ENCODE measurements around the gene ERBIN.
"Not testable (repeated sequence)": the region's sequence is repeated elsewhere in the genome, so short reads cannot be mapped to it uniquely, and the experiment has no call there.

The ERBIN gene

GRCh38 chr5:65955746-65956145 lies 29.4 kb downstream of the ERBIN start:
- H2BK5ac ChIP-seq (ENCODE audit: low read depth, low read length, poor library complexity): no peak overlapping the region
- H3K79me1 ChIP-seq (ENCODE audit: low read length): no peaks in the 10 kb centered on the region
- H3K27ac ChIP-seq (ENCODE audit: low read depth, low read length): no peak overlapping the region
- no peak overlapping the region for H3K14ac ChIP-seq (ENCODE audit: low read length)
- H2AK5ac ChIP-seq (ENCODE audit: low read length): no peak overlapping the region
- DNase-seq: peak in 1 of 2 donors; percentile 27
- H4K8ac ChIP-seq (ENCODE audit: low read depth, low read length): no peak overlapping the region
- no peak overlapping the region for H3K9ac ChIP-seq (ENCODE audit: low read length)
- H3K4me1 ChIP-seq (ENCODE audit: control insufficient read depth in 1 of 2, insufficient read depth in 2 of 2, low read length in 2 of 2): no peaks in the 10 kb centered on the region
- H3K4me3 ChIP-seq (ENCODE audit: low read depth, low read length): no peak overlapping the region
- H2BK12ac ChIP-seq (ENCODE audit: low read length): no peak overlapping the region
- no peak overlapping the region for H3K4ac ChIP-seq (ENCODE audit: low read depth, low read length)
- H3K23ac ChIP-seq (ENCODE audit: low read length): no peak overlapping the region
- no peaks in the 10 kb centered on the region for H3K27me3 ChIP-seq (ENCODE audit: insufficient read depth, low read length)
- no peak overlapping the region for H4K91ac ChIP-seq (ENCODE audit: low read depth, low read length)
- H2AFZ ChIP-seq (ENCODE audit: insufficient read depth, low read length, poor library complexity): no peak overlapping the region
- no peak overlapping the region for H3K4me2 ChIP-seq (ENCODE audit: low read length)
- H3K79me2 ChIP-seq (ENCODE audit: control insufficient read depth, insufficient read depth, low read length, poor library complexity): peaks cover 3% of the 10 kb centered on the region
- H3K9me3 ChIP-seq (ENCODE audit: insufficient read depth, low read depth, low read length): no peaks in the 10 kb centered on the region
- H2BK120ac ChIP-seq (ENCODE audit: insufficient read depth, low read length, poor library complexity): no peak overlapping the region
- H3K36me3 ChIP-seq (ENCODE audit: control insufficient read depth in 1 of 2, insufficient read depth in 2 of 2, low read length in 2 of 2): peaks cover 0 to 5% of the 10 kb centered on the region in 2 experiments
- H3K18ac ChIP-seq (ENCODE audit: low read length): no peak overlapping the region
- H4K12ac ChIP-seq (ENCODE audit: low read depth, low read length): no peak overlapping the region
- no CpG with 5 or more reads among the region's 3 CpGs for WGBS (ENCODE audit: extremely low coverage, insufficient coverage, insufficient read length)

DNA sequence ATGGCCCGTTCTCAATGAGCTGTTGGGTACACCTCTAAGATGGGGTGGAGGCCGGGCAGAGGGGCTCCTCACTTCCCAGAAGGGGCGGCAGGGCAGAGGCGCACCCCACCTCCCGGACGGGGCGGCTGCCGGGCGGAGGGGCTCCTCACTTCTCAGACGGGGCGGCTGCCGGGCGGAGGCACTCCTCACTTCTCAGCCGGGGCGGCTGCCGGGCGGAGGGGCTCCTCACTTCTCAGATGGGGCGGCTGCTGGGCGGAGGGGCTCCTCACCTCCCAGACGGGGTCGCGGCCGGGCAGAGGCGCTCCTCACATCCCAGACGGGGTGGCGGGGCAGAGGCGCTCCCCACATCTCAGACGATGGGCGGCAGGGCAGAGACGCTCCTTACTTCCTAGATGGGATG lies 31.3 kb downstream of the ERBIN start:
- not testable (repeated sequence) for H3K79me1 ChIP-seq (ENCODE audit: low read length); H3K27ac ChIP-seq (ENCODE audit: low read depth, low read length); H3K4me1 ChIP-seq (ENCODE audit: control insufficient read depth in 1 of 2, insufficient read depth in 2 of 2, low read length in 2 of 2); H3K27me3 ChIP-seq (ENCODE audit: insufficient read depth, low read length); H2AFZ ChIP-seq (ENCODE audit: insufficient read depth, low read length, poor library complexity); H3K9ac ChIP-seq (ENCODE audit: low read length); H2AK5ac ChIP-seq (ENCODE audit: low read length); DNase-seq; H3K14ac ChIP-seq (ENCODE audit: low read length); H3K23ac ChIP-seq (ENCODE audit: low read length); H3K18ac ChIP-seq (ENCODE audit: low read length); H2BK120ac ChIP-seq (ENCODE audit: insufficient read depth, low read length, poor library complexity); H2BK5ac ChIP-seq (ENCODE audit: low read depth, low read length, poor library complexity); H4K8ac ChIP-seq (ENCODE audit: low read depth, low read length); H3K36me3 ChIP-seq (ENCODE audit: control insufficient read depth in 1 of 2, insufficient read depth in 2 of 2, low read length in 2 of 2); H3K79me2 ChIP-seq (ENCODE audit: control insufficient read depth, insufficient read depth, low read length, poor library complexity); H4K91ac ChIP-seq (ENCODE audit: low read depth, low read length); H3K9me3 ChIP-seq (ENCODE audit: insufficient read depth, low read depth, low read length); H2BK12ac ChIP-seq (ENCODE audit: low read length); H4K12ac ChIP-seq (ENCODE audit: low read depth, low read length); H3K4me3 ChIP-seq (ENCODE audit: low read depth, low read length); H3K4me2 ChIP-seq (ENCODE audit: low read length)
- H3K4ac ChIP-seq (ENCODE audit: low read depth, low read length): peak overlapping the region; percentile 55
- WGBS (ENCODE audit: extremely low coverage, insufficient coverage, insufficient read length): no CpG with 5 or more reads among the region's 30 CpGs

DNA sequence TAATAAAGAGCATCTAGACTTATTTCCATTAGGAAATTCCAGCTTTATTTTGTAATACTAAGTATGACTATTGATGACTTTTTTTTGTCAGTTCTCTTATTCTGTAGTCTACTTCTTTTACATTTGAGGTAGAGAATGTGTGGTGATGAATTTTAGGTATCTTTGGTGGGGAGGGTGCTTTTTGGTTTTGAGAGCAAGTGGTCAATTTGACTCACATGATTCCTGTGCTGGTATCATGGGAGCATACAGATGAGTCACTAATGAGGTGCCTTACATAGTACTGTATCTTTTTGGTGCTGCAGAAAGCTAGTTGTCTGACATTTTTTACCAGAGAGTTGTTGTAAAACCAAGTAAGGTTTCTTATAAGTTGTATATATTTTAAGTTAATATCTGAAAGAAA lies 35.3 kb downstream of the ERBIN start:
- Histone ChIP-seq H3K14ac (ENCODE audit: low read length) (no peak overlapping the region), H2BK5ac (ENCODE audit: low read depth, low read length, poor library complexity) (no peak overlapping the region), H3K9ac (ENCODE audit: low read length) (no peak overlapping the region), H3K27ac (ENCODE audit: low read depth, low read length) (no peak overlapping the region), H2BK12ac (ENCODE audit: low read length) (no peak overlapping the region), H3K27me3 (ENCODE audit: insufficient read depth, low read length) (no peaks in the 10 kb centered on the region), H4K91ac (ENCODE audit: low read depth, low read length) (no peak overlapping the region), H3K79me1 (ENCODE audit: low read length) (no peaks in the 10 kb centered on the region), H2AK5ac (ENCODE audit: low read length) (no peak overlapping the region), H3K4me1 (ENCODE audit: control insufficient read depth in 1 of 2, insufficient read depth in 2 of 2, low read length in 2 of 2) (no peaks in the 10 kb centered on the region), H4K8ac (ENCODE audit: low read depth, low read length) (no peak overlapping the region), H3K4me2 (ENCODE audit: low read length) (no peak overlapping the region), H3K23ac (ENCODE audit: low read length) (no peak overlapping the region), H2BK120ac (ENCODE audit: insufficient read depth, low read length, poor library complexity) (no peak overlapping the region), H3K9me3 (ENCODE audit: insufficient read depth, low read depth, low read length) (no peaks in the 10 kb centered on the region), H3K18ac (ENCODE audit: low read length) (no peak overlapping the region), H2AFZ (ENCODE audit: insufficient read depth, low read length, poor library complexity) (no peak overlapping the region), H3K79me2 (ENCODE audit: control insufficient read depth, insufficient read depth, low read length, poor library complexity) (peaks cover 4% of the 10 kb centered on the region), H3K36me3 (ENCODE audit: control insufficient read depth in 1 of 2, insufficient read depth in 2 of 2, low read length in 2 of 2) (peaks cover 0 to 7% of the 10 kb centered on the region in 2 experiments), H3K4ac (ENCODE audit: low read depth, low read length) (no peak overlapping the region), H4K12ac (ENCODE audit: low read depth, low read length) (no peak overlapping the region), H3K4me3 (ENCODE audit: low read depth, low read length) (no peak overlapping the region)
- peak; percentile 5 to 46 for DNase-seq

- Histone ChIP-seq H3K4me1 (ENCODE audit: control insufficient read depth in 1 of 2, insufficient read depth in 2 of 2, low read length in 2 of 2) (no peaks in the 10 kb centered on the region), H3K79me2 (ENCODE audit: control insufficient read depth, insufficient read depth, low read length, poor library complexity) (peaks cover 9% of the 10 kb centered on the region), H2BK5ac (ENCODE audit: low read depth, low read length, poor library complexity) (no peak overlapping the region), H3K23ac (ENCODE audit: low read length) (no peak overlapping the region), H3K4ac (ENCODE audit: low read depth, low read length) (peak overlapping the region; percentile 87), H3K79me1 (ENCODE audit: low read length) (no peaks in the 10 kb centered on the region), H4K91ac (ENCODE audit: low read depth, low read length) (no peak overlapping the region), H2AK5ac (ENCODE audit: low read length) (no peak overlapping the region), H4K8ac (ENCODE audit: low read depth, low read length) (no peak overlapping the region), H2BK12ac (ENCODE audit: low read length) (no peak overlapping the region), H3K36me3 (ENCODE audit: control insufficient read depth in 1 of 2, insufficient read depth in 2 of 2, low read length in 2 of 2) (peaks cover 0 to 3% of the 10 kb centered on the region in 2 experiments), H2AFZ (ENCODE audit: insufficient read depth, low read length, poor library complexity) (no peak overlapping the region), H3K27ac (ENCODE audit: low read depth, low read length) (no peak overlapping the region), H3K14ac (ENCODE audit: low read length) (no peak overlapping the region), H3K9ac (ENCODE audit: low read length) (no peak overlapping the region), H3K18ac (ENCODE audit: low read length) (no peak overlapping the region), H3K4me3 (ENCODE audit: low read depth, low read length) (no peak overlapping the region), H3K9me3 (ENCODE audit: insufficient read depth, low read depth, low read length) (no peaks in the 10 kb centered on the region), H3K27me3 (ENCODE audit: insufficient read depth, low read length) (no peaks in the 10 kb centered on the region), H4K12ac (ENCODE audit: low read depth, low read length) (no peak overlapping the region), H2BK120ac (ENCODE audit: insufficient read depth, low read length, poor library complexity) (no peak overlapping the region), H3K4me2 (ENCODE audit: low read length) (no peak overlapping the region)
- peak in 1 of 2 donors; percentile 17 for DNase-seq
- WGBS (ENCODE audit: extremely low coverage, insufficient coverage, insufficient read length): no CpG with 5 or more reads among the region's 7 CpGs
Observed at GRCh38 chr5:65967288-65968066, 41.1 kb downstream of the ERBIN start.
